GM19372 (cell line): ENCODE data around the gene FBN1.

Experiments
- ATAC-seq: cut with Tn5 transposase; IDR thresholded peaks from one replicate; pipeline ENCODE4 v1.9.1; 2021; ENCODE audit warnings: mild to moderate bottlenecking, low read depth, moderate library complexity; ENCODE audit not compliant: unreplicated experiment

FBN1 gene

GRCh38 chr15:48527517-48527916, 118.0 kb downstream of the FBN1 start:
- no peak for ATAC-seq

- ATAC-seq, result no peak
Observed at GRCh38 chr15:48522911-48523310, 122.6 kb downstream of the FBN1 start.

DNA sequence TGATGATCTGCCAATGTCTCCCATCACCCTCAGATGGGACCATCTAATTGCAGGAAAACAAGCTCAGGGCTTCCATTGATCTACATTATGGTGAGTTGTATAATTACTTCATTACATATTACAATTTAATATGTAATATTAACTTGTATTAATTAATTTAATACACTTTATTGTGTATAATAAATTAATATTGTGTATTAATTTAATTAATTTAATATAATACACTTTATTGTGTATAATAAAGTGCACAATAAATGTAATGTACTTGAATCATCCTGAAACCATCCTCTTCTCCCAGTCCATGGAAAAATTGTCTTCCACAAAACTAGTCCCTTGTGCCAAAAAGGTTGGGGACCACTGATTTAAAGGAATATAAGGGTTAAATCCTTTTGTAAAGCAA, 123.4 kb downstream of the FBN1 start:
- ATAC-seq, result no peak

GRCh38 chr15:48520376-48521155, 124.9 kb downstream of the FBN1 start:
- no peak for ATAC-seq

DNA sequence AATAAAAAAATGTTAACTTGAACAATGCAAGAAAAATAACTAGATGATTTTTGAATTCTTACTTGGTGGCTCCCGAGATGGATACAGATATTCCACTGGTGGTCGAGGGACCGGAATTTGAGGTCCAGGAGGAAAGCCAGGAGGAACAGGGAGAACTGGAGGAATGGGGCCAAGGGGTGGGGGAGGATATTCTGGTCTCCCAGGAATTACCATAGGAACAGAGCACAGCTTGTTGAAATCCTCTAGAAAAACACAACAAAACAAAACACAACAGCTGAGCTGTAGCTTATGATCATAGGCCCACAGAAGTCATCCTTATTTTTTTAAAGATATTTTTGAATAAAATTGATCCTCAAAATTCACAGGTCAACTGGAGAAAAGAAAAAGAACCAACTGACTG, 129.4 kb downstream of the FBN1 start:
- no peak for ATAC-seq

- no peak for ATAC-seq
Observed at GRCh38 chr15:48515500-48515899, 130.0 kb downstream of the FBN1 start.

GRCh38 chr15:48514103-48514816, 131.2 kb downstream of the FBN1 start:
- no peak for ATAC-seq

GRCh38 chr15:48510976-48511375, 134.5 kb downstream of the FBN1 start:
- ATAC-seq, result no peak

GRCh38 chr15:48507416-48508065, 138.0 kb downstream of the FBN1 start:
- peak; percentile 93 for ATAC-seq

GRCh38 chr15:48505067-48505466, 140.4 kb downstream of the FBN1 start:
- no peak for ATAC-seq

GRCh38 chr15:48501208-48501607, 144.3 kb downstream of the FBN1 start:
- ATAC-seq, result no peak

DNA sequence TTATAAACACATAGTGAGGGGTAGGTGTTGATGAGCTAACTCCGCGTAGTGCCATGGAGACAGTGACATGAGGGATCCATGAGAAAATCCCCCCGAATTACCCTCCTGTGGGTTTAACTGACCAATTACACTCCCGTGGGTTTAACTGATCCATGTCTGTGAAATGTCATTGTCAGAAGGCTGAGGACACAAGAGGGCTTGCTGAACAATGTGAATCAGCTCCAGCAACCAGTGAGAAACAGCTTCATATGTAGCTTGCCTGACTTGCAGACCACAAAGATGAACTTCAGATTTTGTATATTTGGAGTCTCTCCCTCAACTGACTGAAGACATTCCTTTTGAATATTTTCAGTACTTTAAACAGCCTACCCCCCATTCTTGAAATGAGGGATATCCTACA, 144.9 kb downstream of the FBN1 start:
- ATAC-seq, result no peak

DNA sequence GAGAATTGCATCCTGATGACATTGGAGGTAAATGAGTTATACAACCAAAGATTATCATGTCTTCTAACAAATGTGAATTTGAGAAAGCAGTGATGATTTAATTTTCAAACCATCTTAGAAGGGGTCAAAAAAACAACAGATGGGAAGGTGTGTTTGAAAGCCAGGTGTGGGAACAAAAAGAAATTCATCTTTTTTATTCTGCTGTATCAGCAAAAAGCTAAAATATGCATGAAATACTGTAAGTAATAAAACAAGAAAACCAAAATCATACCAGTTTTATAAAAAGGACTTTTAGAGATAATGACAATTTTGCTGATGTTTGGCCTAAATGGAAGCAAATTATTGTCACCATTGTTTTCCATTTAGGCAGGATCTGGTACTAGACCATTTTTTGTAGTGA, 145.5 kb downstream of the FBN1 start:
- no peak for ATAC-seq

GRCh38 chr15:48498828-48499227, 146.7 kb downstream of the FBN1 start:
- ATAC-seq, result no peak

GRCh38 chr15:48494631-48495030, 150.9 kb downstream of the FBN1 start:
- ATAC-seq, result no peak

GRCh38 chr15:48493763-48494225, 151.7 kb downstream of the FBN1 start:
- no peak for ATAC-seq

DNA sequence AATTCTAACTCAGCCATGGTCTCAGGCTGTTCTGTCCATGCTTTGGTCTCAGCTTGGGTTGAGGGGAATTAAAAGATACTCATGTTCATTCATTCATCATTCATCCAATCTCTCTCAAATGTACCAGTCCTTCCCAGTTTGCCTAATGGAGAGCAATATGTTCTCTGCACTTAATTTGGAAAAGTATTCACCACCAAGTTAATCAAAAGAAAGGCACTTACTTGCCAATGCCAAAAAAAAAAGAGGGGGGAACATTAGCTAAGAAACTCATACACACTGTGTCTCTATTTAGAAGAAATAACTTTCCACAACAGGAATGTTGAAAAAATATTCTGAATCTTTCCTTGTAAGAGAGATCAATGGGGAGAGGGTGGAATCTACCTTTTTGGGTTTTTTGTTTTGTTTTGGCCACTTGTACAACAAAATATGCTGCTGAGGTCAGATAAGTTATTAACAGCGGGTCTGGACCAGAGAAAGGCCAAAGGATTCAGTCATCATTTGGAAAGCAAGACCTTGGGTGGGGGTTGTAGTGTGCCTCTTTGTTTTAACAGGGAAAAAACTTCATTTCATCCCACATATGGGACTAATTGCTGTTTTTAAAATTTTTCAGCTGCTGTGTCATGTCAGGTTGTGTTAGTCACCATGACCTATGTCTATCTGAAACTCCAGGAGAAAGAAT, 152.3 kb downstream of the FBN1 start:
- no peak for ATAC-seq

- no peak for ATAC-seq
Observed at GRCh38 chr15:48486228-48486627, 159.3 kb downstream of the FBN1 start.

DNA sequence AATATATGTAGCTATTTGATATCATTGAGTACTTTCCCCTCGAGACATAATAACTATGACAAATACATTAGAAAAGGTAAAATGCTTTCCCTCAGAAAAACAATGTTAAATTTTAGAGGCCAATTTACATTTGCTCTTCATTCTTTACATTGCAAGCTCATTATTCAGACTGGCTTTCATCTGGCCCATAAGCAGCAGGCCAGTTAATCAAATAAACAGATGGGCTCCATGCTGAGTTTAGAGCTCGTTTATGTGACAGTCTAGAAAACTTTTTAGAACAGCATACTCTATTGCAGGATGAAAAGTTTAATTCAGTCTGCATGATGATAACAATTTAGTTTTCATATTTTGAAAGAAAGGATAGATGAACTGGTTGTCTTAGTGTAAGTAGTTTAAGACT, 163.7 kb downstream of the FBN1 start:
- no peak for ATAC-seq

- no peak for ATAC-seq
Observed at GRCh38 chr15:48479751-48480150, 165.8 kb downstream of the FBN1 start.

DNA sequence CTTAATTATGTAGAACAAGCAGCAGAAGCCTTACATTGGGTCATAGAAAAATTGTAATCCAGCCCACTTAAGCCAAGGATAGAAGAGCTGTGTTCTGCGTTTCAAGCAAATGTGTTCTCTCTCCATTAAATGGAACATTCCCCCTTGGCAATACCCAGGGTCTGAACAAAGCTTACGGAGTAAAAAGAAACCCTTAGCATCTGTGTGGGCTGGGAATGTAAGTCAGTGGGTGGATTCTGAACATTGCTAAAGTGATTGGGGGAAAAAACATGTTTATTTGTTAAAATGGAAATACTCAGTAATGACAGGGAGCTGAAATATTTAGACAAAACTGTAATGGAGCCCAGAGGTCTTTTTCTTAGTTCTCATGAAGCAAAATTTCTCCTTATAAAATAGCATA, 166.9 kb downstream of the FBN1 start:
- ATAC-seq, result no peak
